H9 (cell line): ENCODE results near the gene MAGED1. TPM values are rescaled to one million over a fixed set of nuclear protein-coding genes. Genes with fewer than 3 reads are reported as not detected.

Source experiments
- DNase-seq: peaks from one replicate; pipeline ENCODE4 v3.0.0-alpha.2; 2017
- H2AFZ ChIP-seq: one replicate; pipeline ENCODE4 v1.6.1; 2013; ENCODE audit warnings: mild to moderate bottlenecking, low read length, control low read depth, moderate library complexity
- H2AK5ac ChIP-seq: 2 replicates; pipeline ENCODE4 v1.6.1; 2013; ENCODE audit warnings: low read length, control low read depth, mixed read lengths; ENCODE audit not compliant: insufficient read length
- H2BK120ac ChIP-seq: one replicate; pipeline ENCODE4 v1.6.1; 2013; ENCODE audit warnings: low read depth, mild to moderate bottlenecking, low read length, control low read depth, inconsistent platforms; ENCODE audit not compliant: poor library complexity, severe bottlenecking
- H2BK12ac ChIP-seq: 2 replicates; pipeline ENCODE4 v1.6.1; 2013; ENCODE audit warnings: low read length, control low read depth, mixed read lengths, low read depth; ENCODE audit not compliant: insufficient read length
- H2BK15ac ChIP-seq: 2 replicates; pipeline ENCODE4 v1.6.1; 2013; ENCODE audit warnings: low read depth, low read length, control low read depth
- H2BK20ac ChIP-seq: one replicate; pipeline ENCODE4 v1.6.1; 2013; ENCODE audit warnings: low read depth, mild to moderate bottlenecking, low read length, control low read depth, inconsistent platforms; ENCODE audit not compliant: poor library complexity, severe bottlenecking
- H2BK5ac ChIP-seq: 2 replicates; pipeline ENCODE4 v1.6.1; 2013; ENCODE audit warnings: low read length, control low read depth, mixed read lengths; ENCODE audit not compliant: insufficient read length
- H3K14ac ChIP-seq: 2 replicates; pipeline ENCODE4 v1.6.1; 2013; ENCODE audit warnings: low read length, control low read depth; ENCODE audit not compliant: insufficient read depth
- H3K18ac ChIP-seq: 2 replicates; pipeline ENCODE4 v1.6.1; 2013; ENCODE audit warnings: low read depth, mild to moderate bottlenecking, mixed read lengths, low read length, control low read depth; ENCODE audit not compliant: insufficient read length
- H3K23ac ChIP-seq: 2 replicates; pipeline ENCODE4 v1.6.1; 2013; ENCODE audit warnings: low read length, control low read depth, mixed read lengths, low read depth; ENCODE audit not compliant: insufficient read length
- H3K23me2 ChIP-seq: 2 replicates; pipeline ENCODE4 v1.6.1; 2013; ENCODE audit warnings: low read depth, mild to moderate bottlenecking, mixed read lengths, low read length, control low read depth; ENCODE audit not compliant: insufficient read length, poor library complexity, severe bottlenecking
- H3K27ac ChIP-seq: 2 replicates; pipeline ENCODE4 v1.5.1; 2013; ENCODE audit warnings: low read length, control low read depth, mixed read lengths, low read depth; ENCODE audit not compliant: insufficient read length
- H3K27me3 ChIP-seq: 2 replicates; pipeline ENCODE4 v1.6.1; 2013; ENCODE audit warnings: low read length, control low read depth, inconsistent platforms; ENCODE audit not compliant: insufficient read depth
- H3K4ac ChIP-seq: 2 replicates; pipeline ENCODE4 v1.6.1; 2013; ENCODE audit warnings: low read depth, mild to moderate bottlenecking, control low read depth, inconsistent platforms, low read length, moderate library complexity
- H3K4me1 ChIP-seq: 2 replicates; pipeline ENCODE4 v1.6.1; 2013; ENCODE audit warnings: low read length, control low read depth, inconsistent platforms; ENCODE audit not compliant: insufficient read depth
- H3K4me2 ChIP-seq: 2 replicates; pipeline ENCODE4 v1.6.1; 2013; ENCODE audit warnings: low read length, control low read depth, mixed read lengths; ENCODE audit not compliant: insufficient read length, insufficient read depth
- H3K56ac ChIP-seq: 2 replicates; pipeline ENCODE4 v1.6.1; 2013; ENCODE audit warnings: low read depth, mild to moderate bottlenecking, mixed read lengths, low read length, control low read depth; ENCODE audit not compliant: insufficient read length
- H3K79me1 ChIP-seq: 2 replicates; pipeline ENCODE4 v1.6.1; 2013; ENCODE audit warnings: low read depth, mild to moderate bottlenecking, moderate library complexity, low read length, control low read depth, inconsistent platforms; ENCODE audit not compliant: insufficient read depth, poor library complexity, severe bottlenecking
- H3K79me2 ChIP-seq: 2 replicates; pipeline ENCODE4 v1.6.1; 2013; ENCODE audit warnings: low read length, control low read depth, inconsistent platforms; ENCODE audit not compliant: insufficient read depth
- H3K9ac ChIP-seq: 2 replicates; pipeline ENCODE4 v1.6.1; 2013; ENCODE audit warnings: low read length, control low read depth, mixed read lengths; ENCODE audit not compliant: insufficient read length; ENCODE audit errors: extremely low read depth
- H3K9me3 ChIP-seq: one replicate; pipeline ENCODE4 v1.6.1; 2013; ENCODE audit warnings: low read depth, low read length, inconsistent platforms; ENCODE audit not compliant: control insufficient read depth
- H3T11ph ChIP-seq: one replicate; pipeline ENCODE4 v1.6.1; 2013; ENCODE audit warnings: mild to moderate bottlenecking, low read length, control low read depth, inconsistent platforms
- H4K20me1 ChIP-seq: one replicate; pipeline ENCODE4 v1.6.1; 2013; ENCODE audit not compliant: control insufficient read depth, insufficient read length, insufficient read depth
- H4K5ac ChIP-seq: 2 replicates; pipeline ENCODE4 v1.6.1; 2013; ENCODE audit warnings: low read depth, mild to moderate bottlenecking, mixed read lengths, low read length, control low read depth; ENCODE audit not compliant: insufficient read length
- H4K8ac ChIP-seq: replicated peaks from 2 replicates; pipeline ENCODE4 v1.6.1; 2013; ENCODE audit warnings: low read length, control low read depth, mixed read lengths, low read depth; ENCODE audit not compliant: insufficient read length
- H4K91ac ChIP-seq: 2 replicates; pipeline ENCODE4 v1.6.1; 2013; ENCODE audit warnings: low read depth, mild to moderate bottlenecking, moderate library complexity, mixed read lengths, low read length, control low read depth; ENCODE audit not compliant: insufficient read length
- H3K27ac Mint-ChIP-seq, 3 experiments: 2 replicates in 2 of 3; 3 replicates in 1 of 3; pipeline ENCODE4 v1.8.0; 2020 to 2021; ENCODE audit warnings: mixed read lengths in 3 of 3, mild to moderate bottlenecking in 1 of 3, moderate library complexity in 1 of 3
- H3K27me3 Mint-ChIP-seq: 2 replicates; pipeline ENCODE4 v1.8.0; 2021; ENCODE audit warnings: low read depth, mild to moderate bottlenecking, moderate library complexity, mixed read lengths
- H3K36me3 Mint-ChIP-seq, 3 experiments: 2 replicates in 2 of 3; 3 replicates in 1 of 3; pipeline ENCODE4 v1.8.0; 2020 to 2021; ENCODE audit warnings: low read depth in 3 of 3, mixed read lengths in 3 of 3; ENCODE audit not compliant: insufficient read depth in 1 of 3
- H3K4me1 Mint-ChIP-seq, 2 experiments: 2 replicates each; pipeline ENCODE4 v1.8.0; 2020; ENCODE audit warnings: mixed read lengths in 2 of 2
- H3K4me3 Mint-ChIP-seq, 2 experiments: 2 replicates in 1 of 2; 3 replicates in 1 of 2; pipeline ENCODE4 v1.8.0; 2020 to 2021; ENCODE audit warnings: mild to moderate bottlenecking in 2 of 2, mixed read lengths in 2 of 2, moderate library complexity in 1 of 2
- H3K9me3 Mint-ChIP-seq, 2 experiments: 2 replicates in 1 of 2; 3 replicates in 1 of 2; pipeline ENCODE4 v1.8.0; 2020; ENCODE audit warnings: mild to moderate bottlenecking in 2 of 2, mixed read lengths in 2 of 2, moderate library complexity in 1 of 2
- WGBS: extraction: QIAGEN DNeasy Blood & Tissue Kit; methylation state at CpG from one replicate; pipeline ENCODE4 v1.1.7; 2013; ENCODE audit warnings: missing lambda C conversion rate, low lambda C conversion rate, mixed read lengths; ENCODE audit not compliant: insufficient read length; ENCODE audit errors: extremely low coverage; 5-methylcytosine and 5-hydroxymethylcytosine counted together
- total RNA-seq: library from RNA; stranded (reverse); gene quantifications from 2 replicates; pipeline ENCODE4 v1.2.1, GENCODE V29; 2021
- TF ChIP-seq, protein P1 (sequence below): fragments of 200-600 bp; sonication (generic); conservative IDR thresholded peaks from 3 replicates; pipeline ENCODE4 v1.8.0; 2021; ENCODE audit warnings: antibody characterized with exemption, mild to moderate bottlenecking

MAGED1 gene
- total RNA-seq, 1 experiment from 2014 or later: 163 TPM

GRCh38 chrX:51866210-51866609 is 27.2 kb upstream of the MAGED1 start:
- H3K27me3 ChIP-seq: no peaks in the 10 kb centered on the region
- no peak overlapping the region for H3K9ac ChIP-seq
- Mint-ChIP-seq H3K36me3 (peaks cover 13 to 23% (median 17%) of the 10 kb centered on the region in 3 experiments), H3K9me3 (peaks cover 43 to 49% of the 10 kb centered on the region in 2 experiments), H3K4me3 (no peak overlapping the region), H3K27me3 (no peaks in the 10 kb centered on the region), H3K4me1 (peaks cover 0 to 3% of the 10 kb centered on the region in 2 experiments; a peak in 2 of 4 replicates), H3K27ac (no peak overlapping the region; a peak in 1 of 7 replicates)
- H3K23me2 ChIP-seq: no peaks in the 10 kb centered on the region
- H4K8ac ChIP-seq: no peak overlapping the region
- H3K9me3 ChIP-seq: no peaks in the 10 kb centered on the region
- H3K4me1 ChIP-seq: no peaks in the 10 kb centered on the region
- no peak for DNase-seq
- no peak overlapping the region for H3K23ac ChIP-seq
- no peak overlapping the region for H3T11ph ChIP-seq
- H4K20me1 ChIP-seq: no peaks in the 10 kb centered on the region
- no CpG with 5 or more reads among the region's 3 CpGs for WGBS
- no peak overlapping the region for H3K27ac ChIP-seq
- no peak overlapping the region for H2BK20ac ChIP-seq
- H3K79me1 ChIP-seq: no peaks in the 10 kb centered on the region
- H2BK12ac ChIP-seq: no peak overlapping the region
- H4K91ac ChIP-seq: no peak overlapping the region
- H3K4ac ChIP-seq: no peak overlapping the region
- H3K18ac ChIP-seq: no peak overlapping the region
- H2BK15ac ChIP-seq: no peak overlapping the region
- no peak overlapping the region for H2BK120ac ChIP-seq
- peaks cover 20% of the 10 kb centered on the region; the same call in 1 of the 2 replicates for H3K79me2 ChIP-seq
- H2BK5ac ChIP-seq: no peak overlapping the region
- no peak overlapping the region for H4K5ac ChIP-seq
- no peak overlapping the region for H2AFZ ChIP-seq
- TF ChIP-seq, protein P1, sequence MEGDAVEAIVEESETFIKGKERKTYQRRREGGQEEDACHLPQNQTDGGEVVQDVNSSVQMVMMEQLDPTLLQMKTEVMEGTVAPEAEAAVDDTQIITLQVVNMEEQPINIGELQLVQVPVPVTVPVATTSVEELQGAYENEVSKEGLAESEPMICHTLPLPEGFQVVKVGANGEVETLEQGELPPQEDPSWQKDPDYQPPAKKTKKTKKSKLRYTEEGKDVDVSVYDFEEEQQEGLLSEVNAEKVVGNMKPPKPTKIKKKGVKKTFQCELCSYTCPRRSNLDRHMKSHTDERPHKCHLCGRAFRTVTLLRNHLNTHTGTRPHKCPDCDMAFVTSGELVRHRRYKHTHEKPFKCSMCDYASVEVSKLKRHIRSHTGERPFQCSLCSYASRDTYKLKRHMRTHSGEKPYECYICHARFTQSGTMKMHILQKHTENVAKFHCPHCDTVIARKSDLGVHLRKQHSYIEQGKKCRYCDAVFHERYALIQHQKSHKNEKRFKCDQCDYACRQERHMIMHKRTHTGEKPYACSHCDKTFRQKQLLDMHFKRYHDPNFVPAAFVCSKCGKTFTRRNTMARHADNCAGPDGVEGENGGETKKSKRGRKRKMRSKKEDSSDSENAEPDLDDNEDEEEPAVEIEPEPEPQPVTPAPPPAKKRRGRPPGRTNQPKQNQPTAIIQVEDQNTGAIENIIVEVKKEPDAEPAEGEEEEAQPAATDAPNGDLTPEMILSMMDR: no peak
- H3K4me2 ChIP-seq: no peak overlapping the region
- H2AK5ac ChIP-seq: no peak overlapping the region
- no peak overlapping the region for H3K56ac ChIP-seq
- H3K14ac ChIP-seq: no peak overlapping the region
